K562 (cell line): ENCODE results near the gene AIRE. TPM values are rescaled to one million over a fixed set of nuclear protein-coding genes. Genes with fewer than 3 reads are reported as not detected.

Source experiments
- ATF7 ChIP-seq: fragments of 450-650 bp; IDR thresholded peaks from 2 replicates; pipeline ENCODE4 v1.7.1; 2014; ENCODE audit warnings: mild to moderate bottlenecking, moderate library complexity
- CAMTA2 ChIP-seq: fragments of 250-450 bp; sonication (Bioruptor Pico); conservative IDR thresholded peaks from 2 replicates; pipeline ENCODE4 v1.5.1; 2022
- CBX5 ChIP-seq: IDR thresholded peaks from 2 replicates; pipeline ENCODE4 v1.6.1; 2014; ENCODE audit warnings: low read depth, borderline replicate concordance
- CLOCK ChIP-seq: fragments of 250-450 bp; sonication (Bioruptor Pico); IDR thresholded peaks from 2 replicates; pipeline ENCODE4 v1.4.0; 2020; ENCODE audit warnings: mild to moderate bottlenecking, moderate library complexity, borderline replicate concordance
- MIER1 ChIP-seq: fragments of 450-650 bp; IDR thresholded peaks from 2 replicates; pipeline ENCODE4 v1.6.1; 2016; ENCODE audit warnings: antibody characterized with exemption, mild to moderate bottlenecking, low read depth
- ZC3H11A ChIP-seq: IDR thresholded peaks from 2 replicates; pipeline ENCODE4 v1.6.1; 2012; ENCODE audit warnings: low read depth, low read length, improper control_type of control experiment
- ZNF165 ChIP-seq: fragments of 250-450 bp; sonication (Bioruptor Pico); IDR thresholded peaks from 2 replicates; pipeline ENCODE4 v1.4.0; 2020; ENCODE audit warnings: borderline replicate concordance
- ZNF263 ChIP-seq: sonication (generic); formaldehyde crosslinking; IDR thresholded peaks from 2 replicates; pipeline ENCODE4 v1.8.0; 2022; ENCODE audit warnings: mild to moderate bottlenecking, missing genetic modification reagents, borderline replicate concordance
- polyA plus RNA-seq, 8 experiments: library from polyadenylated mRNA; depleted of rRNA in 4 of 8; stranded (reverse) in 5 of 8; unstranded in 3 of 8; fragments of >200 nt; fragmentation: Nextera tagmentation in 2 of 8; fragmentation: Illumina TruSeq in 1 of 8; extraction: Ambion mirVana in 2 of 8; extraction: Trizol in 1 of 8; gene quantifications; 2 replicates each; pipeline versions ENCODE4 v1.2.1 to v1.2.3, GENCODE V29; 2011 to 2014; ENCODE audit warnings: inconsistent platforms in 1 of 8, missing spikeins in 1 of 8
- total RNA-seq, 7 experiments: library from RNA; depleted of rRNA in 6 of 7; stranded (reverse); fragments of >200 nt in 6 of 7; fragmentation: Illumina TruSeq in 2 of 7; extraction: Trizol in 2 of 7; gene quantifications; 2 replicates each; pipeline versions ENCODE4 v1.2.1 to v1.2.3, GENCODE V29; 2011 to 2021; ENCODE audit warnings: low replicate concordance in 1 of 7

Gene AIRE
- total and polyA plus RNA-seq, 9 of the 15 experiments (the other 6 are each of a cell fraction or from before 2014, with no cell fraction given) = 0.01 TPM; not detected in 8

DNA sequence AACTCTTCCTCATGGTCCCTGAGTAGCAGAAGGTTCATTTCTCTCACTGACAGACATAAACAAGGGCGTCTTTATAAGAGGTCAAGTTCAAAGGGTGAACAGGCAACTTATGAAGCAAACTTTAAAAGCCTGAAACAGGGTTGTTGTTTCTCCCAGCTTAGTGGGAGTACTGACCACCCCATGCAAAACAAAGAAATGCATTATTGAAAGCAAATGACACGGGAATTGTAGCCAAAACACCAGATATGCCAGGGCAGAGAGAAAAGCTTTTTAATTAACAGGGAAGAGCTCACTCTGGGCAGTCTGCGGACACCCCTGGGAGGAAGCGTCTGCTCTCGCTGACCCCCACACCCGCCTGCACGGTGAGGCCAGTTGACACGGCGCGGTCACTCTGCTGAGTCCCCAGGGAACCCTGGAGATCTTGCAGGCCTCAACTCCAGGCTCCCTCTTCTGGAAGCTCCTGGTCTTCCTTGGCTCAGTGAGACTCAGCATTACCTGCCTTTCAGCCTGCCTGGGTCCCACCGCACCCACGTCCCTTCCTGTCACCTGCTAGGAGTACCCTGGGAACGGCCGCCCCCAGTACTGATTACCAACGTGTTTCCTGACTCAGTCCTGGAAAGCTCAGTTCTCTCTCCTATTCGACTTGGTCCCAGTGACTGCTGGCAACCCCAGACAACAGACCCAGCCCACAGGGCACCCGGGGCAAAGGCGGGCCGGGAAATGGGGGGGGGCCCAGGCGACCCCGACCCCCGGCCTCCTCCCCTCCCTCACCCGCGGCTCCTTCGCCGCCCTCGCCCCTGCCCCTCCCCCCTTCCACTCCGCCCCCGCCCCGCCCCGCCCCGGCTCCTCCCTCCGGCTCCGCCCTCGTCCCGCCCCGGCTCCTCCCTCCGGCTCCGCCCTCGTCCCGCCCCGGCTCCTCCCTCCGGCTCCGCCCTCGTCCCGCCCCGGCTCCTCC, 52.5 kb downstream of the AIRE start (continued):
- peak; percentile 29; the same call in 1 of the 2 replicates for TF ChIP-seq ATF7
- TF ChIP-seq ZNF165 (CRISPR knock-in tag) = peak; percentile 71; the same call in 1 of the 2 replicates
- peak; percentile 54; the same call in 1 of the 2 replicates for TF ChIP-seq ZNF263 (CRISPR knock-in tag)
- no peak for TF ChIP-seq CBX5
- TF ChIP-seq CLOCK (CRISPR knock-in tag) = no peak
- no peak for TF ChIP-seq CAMTA2 (CRISPR knock-in tag)
- no peak for TF ChIP-seq MIER1
- no peak for TF ChIP-seq ZC3H11A
